H1 (cell line): ENCODE data around the gene EPHA2. TPM values are rescaled to one million over a fixed set of nuclear protein-coding genes. Genes with fewer than 3 reads are reported as not detected.

Experiments used
- CTCF ChIA-PET: fragments of 300-600 bp; sonication (Branson Sonifier 250); formaldehyde crosslinking; loops from one replicate; lab custom pipeline; 2021; ENCODE audit not compliant: partially characterized antibody; lab: Charles Lee
- POLR2A ChIA-PET: fragments of 300-600 bp; sonication (Branson Sonifier 250); formaldehyde crosslinking; loops from one replicate; lab custom pipeline; 2021; ENCODE audit warnings: inconsistent platforms; ENCODE audit not compliant: partially characterized antibody; lab: Charles Lee
- DNase-seq, 2 experiments: peaks; one replicate each; pipeline versions ENCODE4 v3.0.0 to v3.0.0-alpha.2; 2010 to 2022; ENCODE audit warnings: low spot score in 2 of 2, low read depth in 1 of 2, mixed read lengths in 1 of 2
- FAIRE-seq: peaks from 2 replicates; lab custom pipeline; 2011; peaks lifted over from hg19 to GRCh38; lab: Jason Lieb, UNC
- H2AFZ ChIP-seq: 2 replicates; pipeline ENCODE4 v1.8.1; 2012; ENCODE audit warnings: low read length, inconsistent platforms
- H2AK5ac ChIP-seq: 2 replicates; pipeline ENCODE4 v1.6.1; 2013; ENCODE audit warnings: low read depth, low read length
- H2BK120ac ChIP-seq: replicated peaks from 2 replicates; pipeline ENCODE3; 2013; ENCODE audit warnings: low read depth, low read length, inconsistent platforms
- H2BK12ac ChIP-seq: 2 replicates; pipeline ENCODE4 v1.6.1; 2013; ENCODE audit warnings: low read depth, low read length
- H2BK15ac ChIP-seq: 2 replicates; pipeline ENCODE4 v1.6.1; 2013; ENCODE audit warnings: low read length
- H2BK20ac ChIP-seq: 2 replicates; pipeline ENCODE4 v1.6.1; 2013; ENCODE audit warnings: low read length
- H2BK5ac ChIP-seq: 2 replicates; pipeline ENCODE4 v1.6.1; 2013; ENCODE audit warnings: low read depth, low read length
- H3K14ac ChIP-seq: 2 replicates; pipeline ENCODE4 v1.6.1; 2013; ENCODE audit warnings: inconsistent platforms; ENCODE audit not compliant: insufficient read length
- H3K18ac ChIP-seq: 2 replicates; pipeline ENCODE4 v1.6.1; 2013; ENCODE audit warnings: low read length; ENCODE audit errors: extremely low read depth
- H3K23ac ChIP-seq: 2 replicates; pipeline ENCODE4 v1.6.1; 2013; ENCODE audit warnings: inconsistent platforms; ENCODE audit not compliant: insufficient read length
- H3K23me2 ChIP-seq: 2 replicates; pipeline ENCODE4 v1.6.1; 2013; ENCODE audit warnings: low read depth, low read length
- H3K27ac ChIP-seq: 2 replicates; pipeline ENCODE4 v1.6.1; 2011; ENCODE audit warnings: low read depth, low read length, inconsistent platforms
- H3K27me3 ChIP-seq, 4 experiments: replicated peaks in 1 of 4; 1 replicate in 1 of 4; 2 replicates in 3 of 4; pipeline versions ENCODE4 v1.6.1 to v1.8.1; 2011 to 2013; ENCODE audit warnings: low read length in 3 of 4, mild to moderate bottlenecking in 3 of 4, inconsistent platforms in 2 of 4, mixed read lengths in 2 of 4, moderate library complexity in 1 of 4; ENCODE audit not compliant: control insufficient read depth in 3 of 4, insufficient read depth in 3 of 4; ENCODE audit errors: extremely low read depth in 1 of 4
- H3K36me3 ChIP-seq, 4 experiments: 2 replicates each; pipeline versions ENCODE4 v1.6.1 to v1.8.1; 2011 to 2013; ENCODE audit warnings: mild to moderate bottlenecking in 4 of 4, low read length in 3 of 4, moderate library complexity in 2 of 4, control low read depth in 1 of 4, inconsistent platforms in 1 of 4; ENCODE audit not compliant: insufficient read depth in 4 of 4, control insufficient read depth in 2 of 4
- H3K4ac ChIP-seq: replicated peaks from 2 replicates; pipeline ENCODE3; 2013; ENCODE audit warnings: low read length, low read depth, mixed read lengths, inconsistent platforms; ENCODE audit not compliant: insufficient read length
- H3K4me1 ChIP-seq, 4 experiments: replicated peaks in 1 of 4; 1 replicate in 1 of 4; 2 replicates in 3 of 4; pipeline versions ENCODE4 v1.6.1 to v1.8.1; 2011 to 2013; ENCODE audit warnings: low read length in 3 of 4, inconsistent platforms in 2 of 4, mixed read lengths in 1 of 4; ENCODE audit not compliant: insufficient read depth in 4 of 4, control insufficient read depth in 3 of 4
- H3K4me2 ChIP-seq, 2 experiments: 2 replicates each; pipeline versions ENCODE4 v1.6.1 to v1.8.1; 2011 to 2013; ENCODE audit warnings: low read depth in 2 of 2, low read length in 2 of 2, control low read depth in 1 of 2, inconsistent platforms in 1 of 2, mild to moderate bottlenecking in 1 of 2; ENCODE audit not compliant: insufficient read depth in 1 of 2
- H3K4me3 ChIP-seq, 4 experiments: fragments of 200-600, 300-600 bp in 1 of 4; sonication (generic), shearing (Covaris generic), sonication (Bioruptor Twin) in 1 of 4; 2 replicates each; pipeline versions ENCODE4 v1.5.1 to v1.8.1; 2011 to 2016; ENCODE audit warnings: low read length in 4 of 4, low read depth in 3 of 4, control low read depth in 2 of 4, inconsistent platforms in 2 of 4, mild to moderate bottlenecking in 2 of 4, mixed read lengths in 1 of 4, moderate library complexity in 1 of 4; ENCODE audit not compliant: insufficient read depth in 2 of 4; ENCODE audit errors: extremely low read depth in 1 of 4
- H3K56ac ChIP-seq: replicated peaks from 2 replicates; pipeline ENCODE3; 2013; ENCODE audit warnings: low read depth, mild to moderate bottlenecking, mixed read lengths, low read length, inconsistent platforms; ENCODE audit not compliant: insufficient read length
- H3K79me1 ChIP-seq: 2 replicates; pipeline ENCODE4 v1.6.1; 2013; ENCODE audit warnings: low read depth, low read length, control low read depth
- H3K79me2 ChIP-seq, 2 experiments: 2 replicates each; pipeline versions ENCODE4 v1.6.1 to v1.8.1; 2012 to 2013; ENCODE audit warnings: low read length in 2 of 2, mild to moderate bottlenecking in 2 of 2, inconsistent platforms in 1 of 2; ENCODE audit not compliant: insufficient read depth in 2 of 2, control insufficient read depth in 1 of 2
- H3K9ac ChIP-seq, 4 experiments: replicated peaks in 1 of 4; 1 replicate in 1 of 4; 2 replicates in 3 of 4; pipeline versions ENCODE4 v1.6.1 to v1.8.1; 2011 to 2013; ENCODE audit warnings: low read depth in 3 of 4, low read length in 3 of 4, control low read depth in 2 of 4, mild to moderate bottlenecking in 2 of 4, moderate library complexity in 2 of 4, inconsistent platforms in 1 of 4; ENCODE audit errors: extremely low read depth in 1 of 4
- H3K9me3 ChIP-seq, 2 experiments: 2 replicates each; pipeline versions ENCODE4 v1.6.1 to v1.8.1; 2012 to 2013; ENCODE audit warnings: mild to moderate bottlenecking in 2 of 2, moderate library complexity in 2 of 2, control low read depth in 1 of 2, inconsistent platforms in 1 of 2, low read depth in 1 of 2, low read length in 1 of 2, mixed read lengths in 1 of 2; ENCODE audit not compliant: insufficient read depth in 2 of 2
- H4K20me1 ChIP-seq, 2 experiments: replicated peaks in 1 of 2; 2 replicates each; pipeline versions ENCODE3 to v1.8.1; 2011 to 2013; ENCODE audit warnings: inconsistent platforms in 2 of 2, low read length in 2 of 2, mild to moderate bottlenecking in 1 of 2; ENCODE audit not compliant: insufficient read depth in 2 of 2, control insufficient read depth in 1 of 2
- H4K5ac ChIP-seq: 2 replicates; pipeline ENCODE4 v1.6.1; 2013; ENCODE audit warnings: low read length, low read depth, mixed read lengths, inconsistent platforms; ENCODE audit not compliant: insufficient read length
- H4K8ac ChIP-seq: 2 replicates; pipeline ENCODE4 v1.8.0; 2013; ENCODE audit warnings: mild to moderate bottlenecking, moderate library complexity, low read length, inconsistent platforms; ENCODE audit not compliant: insufficient read depth; ENCODE audit errors: extremely low read depth
- H4K91ac ChIP-seq: replicated peaks from 2 replicates; pipeline ENCODE3; 2013; ENCODE audit warnings: low read length, mixed read lengths, inconsistent platforms; ENCODE audit not compliant: insufficient read length
- BACH1 ChIP-seq: IDR thresholded peaks from 2 replicates; pipeline ENCODE4 v1.6.1; 2012; ENCODE audit warnings: low read length, improper control_type of control experiment
- CTCF ChIP-seq, 3 experiments: IDR thresholded peaks; 1 replicate in 2 of 3; 2 replicates in 1 of 3; pipeline versions ENCODE4 v1.5.1 to v1.6.1; 2011; ENCODE audit warnings: low read length in 3 of 3, mild to moderate bottlenecking in 3 of 3, inconsistent platforms in 2 of 3, low read depth in 1 of 3, moderate library complexity in 1 of 3; ENCODE audit not compliant: insufficient read depth in 1 of 3; ENCODE audit errors: control extremely low read depth in 1 of 3
- HDAC2 ChIP-seq, 2 experiments: fragments of 300-600 bp in 1 of 2; sonication (generic) in 1 of 2; IDR thresholded peaks; 2 replicates each; pipeline ENCODE4 v1.6.1; 2011 to 2012; ENCODE audit warnings: low read depth in 2 of 2, low read length in 2 of 2, mild to moderate bottlenecking in 2 of 2, moderate library complexity in 2 of 2, borderline replicate concordance in 1 of 2, inconsistent platforms in 1 of 2
- HDAC6 ChIP-seq: IDR thresholded peaks from one replicate; pipeline ENCODE4 v1.7.1; 2012; ENCODE audit warnings: low read depth, mild to moderate bottlenecking, inconsistent platforms, low read length, moderate library complexity
- KDM1A ChIP-seq: fragments of 200-600, 300-600 bp; sonication (generic); IDR thresholded peaks from 2 replicates; pipeline ENCODE4 v1.7.1; 2016; ENCODE audit warnings: mild to moderate bottlenecking, low read length, borderline replicate concordance
- KDM4A ChIP-seq: IDR thresholded peaks from one replicate; pipeline ENCODE4 v1.7.1; 2012; ENCODE audit warnings: low read depth, mild to moderate bottlenecking, moderate library complexity, low read length, inconsistent platforms; ENCODE audit not compliant: severe bottlenecking
- NRF1 ChIP-seq: IDR thresholded peaks from 2 replicates; pipeline ENCODE4 v1.6.1; 2011; ENCODE audit warnings: mild to moderate bottlenecking, low read depth, low read length, improper control_type of control experiment
- PHF8 ChIP-seq: fragments of 200-600 bp; sonication (generic); conservative IDR thresholded peaks from 2 replicates; pipeline ENCODE4 v1.7.1; 2012; ENCODE audit warnings: low read depth, mild to moderate bottlenecking, inconsistent platforms, low read length, moderate library complexity
- SAP30 ChIP-seq: fragments of 300-600 bp; sonication (generic); IDR thresholded peaks from 2 replicates; pipeline ENCODE4 v1.7.1; 2012; ENCODE audit warnings: low read length, moderate library complexity, mild to moderate bottlenecking, inconsistent platforms; ENCODE audit not compliant: insufficient read depth, insufficient replicate concordance
- SP1 ChIP-seq: IDR thresholded peaks from 2 replicates; pipeline ENCODE4 v1.6.1; 2011; ENCODE audit warnings: low read depth, low read length
- TAF7 ChIP-seq: optimal IDR thresholded peaks from 2 replicates; pipeline ENCODE3; 2011; ENCODE audit warnings: low read depth, mild to moderate bottlenecking, inconsistent platforms, low read length, moderate library complexity, borderline replicate concordance
- WGBS, 2 experiments: shearing (Covaris generic) in 1 of 2; methylation state at CpG; one replicate each; pipeline versions ENCODE4 v1.1.6 to v1.1.7; 2013 to 2015; ENCODE audit warnings: low lambda C conversion rate in 2 of 2, mixed read lengths in 2 of 2, inconsistent platforms in 1 of 2, low coverage in 1 of 2, missing lambda C conversion rate in 1 of 2; ENCODE audit not compliant: insufficient replicate concordance in 2 of 2, insufficient coverage in 1 of 2, insufficient read length in 1 of 2; ENCODE audit errors: extremely low coverage in 1 of 2, missing lambda C conversion rate in 1 of 2; 5-methylcytosine and 5-hydroxymethylcytosine counted together
- polyA plus RNA-seq, 7 experiments: library from polyadenylated mRNA; depleted of rRNA in 3 of 7; stranded (reverse) in 5 of 7; unstranded in 2 of 7; fragments of >200 nt in 5 of 7; fragments of 200-250 nt in 2 of 7; gene quantifications; 1 replicate in 5 of 7; 2 replicates in 1 of 7; 4 replicates in 1 of 7; pipeline versions ENCODE4 v1.2.1 to v1.2.3, GENCODE V29; 2011 to 2013; ENCODE audit warnings: missing spikeins in 2 of 7, mixed read lengths in 2 of 7
- total RNA-seq: library from RNA; stranded (reverse); fragmentation: NEBNext Ultra II Directional; extraction: Animal tissue kit (Norgen Biotek cat#: 25700); gene quantifications from 2 replicates; pipeline ENCODE4 v1.2.1, GENCODE V29; 2021

EPHA2 gene
- total and polyA plus RNA-seq, 2 of the 8 experiments (the other 6 are each of a cell fraction or from before 2014, with no cell fraction given), result 26.8 to 33.6 TPM

GRCh38 chr1:16110884-16111283 is 45.0 kb downstream of the EPHA2 start:
- Histone ChIP-seq H4K91ac (no peak overlapping the region), H4K20me1 (no peaks in the 10 kb centered on the region), H2BK120ac (no peak overlapping the region), H3K4me1 (peaks cover 10 to 27% (median 19%) of the 10 kb centered on the region in 4 experiments), H3K4me3 (no peak overlapping the region), H3K23me2 (no peaks in the 10 kb centered on the region; the same call in 1 of the 2 replicates), H3K27me3 (no peaks in the 10 kb centered on the region), H3K9ac (no peak overlapping the region), H3K14ac (no peak overlapping the region), H3K36me3 (no peaks in the 10 kb centered on the region), H4K8ac (no peak overlapping the region), H4K5ac (no peak overlapping the region), H3K4ac (no peak overlapping the region), H2BK5ac (no peak overlapping the region), H3K79me1 (no peaks in the 10 kb centered on the region; the same call in 1 of the 2 replicates), H2BK20ac (no peak overlapping the region), H3K18ac (no peak overlapping the region), H3K4me2 (no peak overlapping the region), H3K27ac (no peak overlapping the region), H2BK15ac (no peak overlapping the region), H2AFZ (no peak overlapping the region), H2BK12ac (no peak overlapping the region), H3K79me2 (no peaks in the 10 kb centered on the region), H3K9me3 (peaks cover 5 to 9% of the 10 kb centered on the region in 2 experiments; a peak in 3 of 4 replicates), H3K56ac (no peak overlapping the region), H2AK5ac (no peak overlapping the region), H3K23ac (no peak overlapping the region)
- no peak for FAIRE-seq
- DNase-seq, result no peak
- WGBS, 2 experiments, result 93% methylated on average over 7 of the region's 7 CpGs; no CpG with 5 or more reads in 1 of the 2 experiments
- CTCF ChIA-PET, result interaction anchor here (0.9 to 31.3 kb wide), 7 partner anchors 10 to 135 kb away, joined by 3 to 522 read pairs (median 3); partner anchors contain the start of genes FAM131C and ZBTB17
- POLR2A ChIA-PET, result interaction anchor here (1.4 to 1.6 kb wide), 2 partner anchors 11 to 58 kb away, joined by 3 to 4 read pairs; no protein-coding TSS in a partner anchor
- no peak for TF ChIP-seq SP1
- no peak for TF ChIP-seq KDM4A
- no peak for TF ChIP-seq PHF8
- no peak for TF ChIP-seq NRF1
- no peak for TF ChIP-seq HDAC6
- no peak for TF ChIP-seq BACH1
- no peak for TF ChIP-seq CTCF (IDR thresholded peaks at IDR 0.05; ENCODE audit: control extremely low read depth in 1 of 3, insufficient read depth in 1 of 3, low read depth in 1 of 3, low read length in 3 of 3)
- no peak for TF ChIP-seq HDAC2 (IDR thresholded peaks at IDR 0.05; ENCODE audit: borderline replicate concordance in 1 of 2, low read depth in 2 of 2, low read length in 2 of 2)
- no peak for TF ChIP-seq TAF7
- TF ChIP-seq KDM1A, result no peak
- no peak for TF ChIP-seq SAP30
